GM04504 (cell line): ENCODE measurements around the gene KIFC1.

Experiments
- DNase-seq: peaks from one replicate; pipeline ENCODE4 v3.0.0-alpha.2; 2012; ENCODE audit warnings: low read depth

KIFC1 gene

GRCh38 chr6:33425668-33426577 lies 34.3 kb downstream of the KIFC1 start:
- no peak for DNase-seq

GRCh38 chr6:33426590-33427511 lies 35.2 kb downstream of the KIFC1 start:
- DNase-seq = no peak

- DNase-seq = no peak
These were observed 36.1 kb downstream of the KIFC1 start for GRCh38 chr6:33427585-33428223.

- DNase-seq = no peak
These were observed 36.8 kb downstream of the KIFC1 start for GRCh38 chr6:33428224-33428965.

- no peak for DNase-seq
These were observed 37.5 kb downstream of the KIFC1 start for GRCh38 chr6:33428966-33429749.

GRCh38 chr6:33429750-33430052 lies 38.1 kb downstream of the KIFC1 start:
- DNase-seq = no peak

- DNase-seq = no peak
These were observed 38.7 kb downstream of the KIFC1 start for GRCh38 chr6:33430334-33430733.

- no peak for DNase-seq
These were observed 39.6 kb downstream of the KIFC1 start for GRCh38 chr6:33430991-33431879.

GRCh38 chr6:33431880-33432541 lies 40.4 kb downstream of the KIFC1 start:
- DNase-seq = no peak

- no peak for DNase-seq
These were observed 40.9 kb downstream of the KIFC1 start for GRCh38 chr6:33432546-33432945.

- DNase-seq = no peak
These were observed 41.4 kb downstream of the KIFC1 start for GRCh38 chr6:33433001-33433543.

- no peak for DNase-seq
These were observed 42.0 kb downstream of the KIFC1 start for GRCh38 chr6:33433544-33434191.

- DNase-seq = no peak
These were observed 43.3 kb downstream of the KIFC1 start for GRCh38 chr6:33434961-33435360.

GRCh38 chr6:33437666-33438065 lies 46.0 kb downstream of the KIFC1 start:
- no peak for DNase-seq

GRCh38 chr6:33438978-33439594 lies 47.5 kb downstream of the KIFC1 start:
- no peak for DNase-seq

- no peak for DNase-seq
These were observed 48.5 kb downstream of the KIFC1 start for GRCh38 chr6:33439956-33440648.

- no peak for DNase-seq
These were observed 49.2 kb downstream of the KIFC1 start for GRCh38 chr6:33440649-33441309.
